Suppressor macrophage (primary cell): ENCODE results near the gene SGPL1.

Source experiments
- DNase-seq, 4 experiments: peaks; one replicate each; pipeline ENCODE4 v3.0.0-alpha.2; 2020 to 2022

SGPL1 gene

DNA sequence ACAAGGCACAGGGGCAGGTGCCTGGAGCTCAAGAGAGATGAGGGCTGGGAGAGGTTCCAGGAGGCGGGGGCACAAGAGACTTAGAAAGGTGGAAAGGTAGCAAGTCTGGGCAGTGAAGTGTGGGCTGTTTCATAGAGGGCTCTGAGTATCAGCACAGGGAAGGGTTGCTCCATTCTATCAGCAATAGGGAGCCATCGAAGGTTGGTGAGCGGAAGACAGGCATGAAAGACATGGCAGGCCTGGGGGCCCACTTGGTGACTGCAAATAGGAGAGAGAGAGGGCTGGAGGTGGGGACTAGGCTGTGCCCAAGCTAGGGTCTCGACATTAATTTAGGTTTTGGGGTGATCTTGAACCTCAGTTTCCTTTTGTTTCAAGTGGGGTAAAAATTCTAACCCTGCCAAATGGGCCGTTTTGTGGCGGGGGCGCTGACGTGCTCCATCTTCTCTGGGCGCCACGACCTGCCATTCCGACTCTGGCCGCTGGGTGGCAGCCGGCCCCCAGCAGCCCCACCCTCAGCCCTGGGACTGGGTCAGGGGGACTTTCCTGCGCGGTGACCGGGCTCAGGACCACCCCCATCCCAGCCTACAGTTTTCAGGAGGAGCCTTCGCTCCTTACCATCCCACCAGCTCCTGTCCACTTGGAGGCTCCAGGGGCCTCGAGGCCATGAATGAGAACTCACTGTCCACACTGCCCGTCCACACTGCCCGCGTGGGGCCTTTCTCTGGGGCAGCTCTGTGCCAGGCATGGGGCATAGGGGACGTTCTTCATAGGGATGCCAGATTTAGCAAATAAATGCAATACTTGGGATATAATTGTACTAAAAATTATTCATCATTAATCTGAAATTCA lies 109.9 kb downstream of the SGPL1 start:
- peak; percentile 47 to 80 (median 64) for DNase-seq

GRCh38 chr10:70926226-70927000 lies 110.7 kb downstream of the SGPL1 start:
- no peak for DNase-seq

GRCh38 chr10:70927189-70927943 lies 111.6 kb downstream of the SGPL1 start:
- DNase-seq: peak in 3 of 4 experiments; percentile 35 to 41 (median 41)

- DNase-seq: peak in 2 of 4 experiments; percentile 11 to 20
Observed at GRCh38 chr10:70928140-70928539, 112.4 kb downstream of the SGPL1 start.

- DNase-seq: no peak
Observed at GRCh38 chr10:70930263-70931000, 114.7 kb downstream of the SGPL1 start.
